HEK293 (cell line): Measurements from ENCODE around the gene MYL6B.
A peak's percentile ranks its signal among the peaks of the same experiment; 100 is the strongest.

Source experiments
- EGR2 ChIP-seq: fragments of 450-650 bp; formaldehyde crosslinking; IDR thresholded peaks from 2 replicates; pipeline ENCODE4 v1.5.1; 2016; ENCODE audit warnings: low read depth, missing biosample characterization, missing genetic modification characterization
- FEZF1 ChIP-seq: fragments of 450-650 bp; formaldehyde crosslinking; IDR thresholded peaks from 2 replicates; pipeline ENCODE4 v1.5.1; 2016; ENCODE audit warnings: missing biosample characterization, missing genetic modification characterization
- HOXA7 ChIP-seq: sonication (generic); formaldehyde crosslinking; IDR thresholded peaks from 2 replicates; pipeline ENCODE4 v1.8.1; 2022; ENCODE audit warnings: missing genetic modification reagents, borderline replicate concordance
- HOXC10 ChIP-seq: sonication (generic); formaldehyde crosslinking; IDR thresholded peaks from 2 replicates; pipeline ENCODE4 v1.8.1; 2023; ENCODE audit warnings: mild to moderate bottlenecking, missing genetic modification reagents
- KLF9 ChIP-seq: fragments of 450-650 bp; formaldehyde crosslinking; IDR thresholded peaks from 2 replicates; pipeline ENCODE4 v1.5.1; 2016; ENCODE audit warnings: missing biosample characterization, missing genetic modification characterization, low read depth
- OVOL3 ChIP-seq: fragments of 450-650 bp; formaldehyde crosslinking; IDR thresholded peaks from 2 replicates; pipeline ENCODE4 v1.5.1; 2016; ENCODE audit warnings: missing biosample characterization, missing genetic modification characterization
- REST ChIP-seq: fragments of 450-650 bp; formaldehyde crosslinking; IDR thresholded peaks from 2 replicates; pipeline ENCODE4 v1.5.1; 2016; ENCODE audit warnings: missing biosample characterization, missing genetic modification characterization
- ZBTB10 ChIP-seq: fragments of 450-650 bp; formaldehyde crosslinking; IDR thresholded peaks from 2 replicates; pipeline ENCODE4 v1.5.1; 2016; ENCODE audit warnings: missing biosample characterization, missing genetic modification characterization
- ZBTB48 ChIP-seq: fragments of 450-650 bp; formaldehyde crosslinking; IDR thresholded peaks from 2 replicates; pipeline ENCODE4 v1.5.1; 2016; ENCODE audit warnings: missing biosample characterization, missing genetic modification characterization
- ZNF132 ChIP-seq: fragments of 450-650 bp; formaldehyde crosslinking; IDR thresholded peaks from 2 replicates; pipeline ENCODE4 v1.5.1; 2017; ENCODE audit warnings: missing biosample characterization, missing genetic modification characterization, borderline replicate concordance
- ZNF404 ChIP-seq: fragments of 450-650 bp; formaldehyde crosslinking; IDR thresholded peaks from 2 replicates; pipeline ENCODE4 v1.5.1; 2017; ENCODE audit warnings: missing biosample characterization, missing genetic modification characterization
- ZNF513 ChIP-seq: fragments of 450-650 bp; IDR thresholded peaks from 2 replicates; pipeline ENCODE4 v1.5.1; 2018; ENCODE audit warnings: missing biosample characterization, missing genetic modification characterization
- ZNF514 ChIP-seq: fragments of 450-650 bp; formaldehyde crosslinking; IDR thresholded peaks from 2 replicates; pipeline ENCODE4 v1.5.1; 2016; ENCODE audit warnings: missing biosample characterization, missing genetic modification characterization
- ZNF558 ChIP-seq: fragments of 450-650 bp; formaldehyde crosslinking; IDR thresholded peaks from 2 replicates; pipeline ENCODE4 v1.5.1; 2016; ENCODE audit warnings: missing biosample characterization, missing genetic modification characterization
- ZNF560 ChIP-seq: fragments of 450-650 bp; formaldehyde crosslinking; IDR thresholded peaks from 2 replicates; pipeline ENCODE4 v1.5.1; 2017; ENCODE audit warnings: missing biosample characterization, missing genetic modification characterization, borderline replicate concordance
- ZNF596 ChIP-seq: fragments of 450-650 bp; IDR thresholded peaks from 2 replicates; pipeline ENCODE4 v1.5.0; 2018; ENCODE audit warnings: missing biosample characterization, mild to moderate bottlenecking, missing genetic modification characterization, moderate library complexity
- ZNF624 ChIP-seq: fragments of 450-650 bp; formaldehyde crosslinking; IDR thresholded peaks from 2 replicates; pipeline ENCODE4 v1.5.1; 2017; ENCODE audit warnings: missing biosample characterization, missing genetic modification characterization
- ZNF670 ChIP-seq: fragments of 450-650 bp; formaldehyde crosslinking; IDR thresholded peaks from 2 replicates; pipeline ENCODE4 v1.5.1; 2016; ENCODE audit warnings: missing biosample characterization, missing genetic modification characterization, low read depth
- ZNF768 ChIP-seq: fragments of 450-650 bp; formaldehyde crosslinking; IDR thresholded peaks from 2 replicates; pipeline ENCODE4 v1.5.1; 2018; ENCODE audit warnings: missing biosample characterization, mild to moderate bottlenecking, missing genetic modification characterization
- TF ChIP-seq, protein P1 (sequence below): fragments of 450-650 bp; formaldehyde crosslinking; IDR thresholded peaks from 2 replicates; pipeline ENCODE4 v1.5.1; 2016; ENCODE audit warnings: missing biosample characterization, missing genetic modification characterization
- TF ChIP-seq, protein P2 (sequence below): fragments of 450-650 bp; formaldehyde crosslinking; IDR thresholded peaks from 2 replicates; pipeline ENCODE4 v1.5.1; 2016; ENCODE audit warnings: missing biosample characterization, missing genetic modification characterization
- TF ChIP-seq, protein P3 (sequence below): fragments of 450-650 bp; formaldehyde crosslinking; IDR thresholded peaks from 2 replicates; pipeline ENCODE4 v1.5.1; 2017; ENCODE audit warnings: missing biosample characterization, missing genetic modification characterization
- TF ChIP-seq, protein P4 (sequence below): fragments of 450-650 bp; formaldehyde crosslinking; IDR thresholded peaks from 2 replicates; pipeline ENCODE4 v1.5.1; 2016; ENCODE audit warnings: missing biosample characterization, missing genetic modification characterization

Gene MYL6B

GRCh38 chr12:56193025-56193578 is 40.7 kb downstream of the MYL6B start (continued):
- no peak for TF ChIP-seq ZNF596 (tag by site-specific recombination)
- TF ChIP-seq OVOL3 (tag by site-specific recombination), result no peak
- no peak for TF ChIP-seq REST (tag by site-specific recombination)
- TF ChIP-seq ZNF768 (tag by site-specific recombination), result no peak
- TF ChIP-seq, protein P1, sequence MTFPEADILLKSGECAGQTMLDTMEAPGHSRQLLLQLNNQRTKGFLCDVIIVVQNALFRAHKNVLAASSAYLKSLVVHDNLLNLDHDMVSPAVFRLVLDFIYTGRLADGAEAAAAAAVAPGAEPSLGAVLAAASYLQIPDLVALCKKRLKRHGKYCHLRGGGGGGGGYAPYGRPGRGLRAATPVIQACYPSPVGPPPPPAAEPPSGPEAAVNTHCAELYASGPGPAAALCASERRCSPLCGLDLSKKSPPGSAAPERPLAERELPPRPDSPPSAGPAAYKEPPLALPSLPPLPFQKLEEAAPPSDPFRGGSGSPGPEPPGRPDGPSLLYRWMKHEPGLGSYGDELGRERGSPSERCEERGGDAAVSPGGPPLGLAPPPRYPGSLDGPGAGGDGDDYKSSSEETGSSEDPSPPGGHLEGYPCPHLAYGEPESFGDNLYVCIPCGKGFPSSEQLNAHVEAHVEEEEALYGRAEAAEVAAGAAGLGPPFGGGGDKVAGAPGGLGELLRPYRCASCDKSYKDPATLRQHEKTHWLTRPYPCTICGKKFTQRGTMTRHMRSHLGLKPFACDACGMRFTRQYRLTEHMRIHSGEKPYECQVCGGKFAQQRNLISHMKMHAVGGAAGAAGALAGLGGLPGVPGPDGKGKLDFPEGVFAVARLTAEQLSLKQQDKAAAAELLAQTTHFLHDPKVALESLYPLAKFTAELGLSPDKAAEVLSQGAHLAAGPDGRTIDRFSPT, result no peak
- no peak for TF ChIP-seq HOXA7 (CRISPR knock-in tag)
- TF ChIP-seq, protein P2, sequence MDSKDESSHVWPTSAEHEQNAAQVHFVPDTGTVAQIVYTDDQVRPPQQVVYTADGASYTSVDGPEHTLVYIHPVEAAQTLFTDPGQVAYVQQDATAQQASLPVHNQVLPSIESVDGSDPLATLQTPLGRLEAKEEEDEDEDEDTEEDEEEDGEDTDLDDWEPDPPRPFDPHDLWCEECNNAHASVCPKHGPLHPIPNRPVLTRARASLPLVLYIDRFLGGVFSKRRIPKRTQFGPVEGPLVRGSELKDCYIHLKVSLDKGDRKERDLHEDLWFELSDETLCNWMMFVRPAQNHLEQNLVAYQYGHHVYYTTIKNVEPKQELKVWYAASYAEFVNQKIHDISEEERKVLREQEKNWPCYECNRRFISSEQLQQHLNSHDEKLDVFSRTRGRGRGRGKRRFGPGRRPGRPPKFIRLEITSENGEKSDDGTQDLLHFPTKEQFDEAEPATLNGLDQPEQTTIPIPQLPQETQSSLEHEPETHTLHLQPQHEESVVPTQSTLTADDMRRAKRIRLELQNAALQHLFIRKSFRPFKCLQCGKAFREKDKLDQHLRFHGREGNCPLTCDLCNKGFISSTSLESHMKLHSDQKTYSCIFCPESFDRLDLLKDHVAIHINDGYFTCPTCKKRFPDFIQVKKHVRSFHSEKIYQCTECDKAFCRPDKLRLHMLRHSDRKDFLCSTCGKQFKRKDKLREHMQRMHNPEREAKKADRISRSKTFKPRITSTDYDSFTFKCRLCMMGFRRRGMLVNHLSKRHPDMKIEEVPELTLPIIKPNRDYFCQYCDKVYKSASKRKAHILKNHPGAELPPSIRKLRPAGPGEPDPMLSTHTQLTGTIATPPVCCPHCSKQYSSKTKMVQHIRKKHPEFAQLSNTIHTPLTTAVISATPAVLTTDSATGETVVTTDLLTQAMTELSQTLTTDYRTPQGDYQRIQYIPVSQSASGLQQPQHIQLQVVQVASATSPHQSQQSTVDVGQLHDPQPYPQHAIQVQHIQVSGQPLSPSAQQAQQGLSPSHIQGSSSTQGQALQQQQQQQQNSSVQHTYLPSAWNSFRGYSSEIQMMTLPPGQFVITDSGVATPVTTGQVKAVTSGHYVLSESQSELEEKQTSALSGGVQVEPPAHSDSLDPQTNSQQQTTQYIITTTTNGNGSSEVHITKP (tag by site-specific recombination), result 0 out of 2 replicates have a peak, but pooled peaks have one; percentile 9
- no peak for TF ChIP-seq ZNF132 (tag by site-specific recombination)
- peak; percentile 30; the same call in 1 of the 2 replicates for TF ChIP-seq ZNF513 (tag by site-specific recombination)
- no peak for TF ChIP-seq ZBTB48 (tag by site-specific recombination)
- no peak for TF ChIP-seq FEZF1 (tag by site-specific recombination)
- no peak for TF ChIP-seq ZBTB10 (tag by site-specific recombination)
- no peak for TF ChIP-seq ZNF558 (tag by site-specific recombination)
- no peak for TF ChIP-seq ZNF404
- TF ChIP-seq ZNF514, result no peak
- TF ChIP-seq KLF9, result no peak
- no peak for TF ChIP-seq EGR2
- TF ChIP-seq ZNF560 (tag by site-specific recombination), result no peak
- no peak for TF ChIP-seq HOXC10
- no peak for TF ChIP-seq ZNF670 (tag by site-specific recombination)
- TF ChIP-seq, protein P3, sequence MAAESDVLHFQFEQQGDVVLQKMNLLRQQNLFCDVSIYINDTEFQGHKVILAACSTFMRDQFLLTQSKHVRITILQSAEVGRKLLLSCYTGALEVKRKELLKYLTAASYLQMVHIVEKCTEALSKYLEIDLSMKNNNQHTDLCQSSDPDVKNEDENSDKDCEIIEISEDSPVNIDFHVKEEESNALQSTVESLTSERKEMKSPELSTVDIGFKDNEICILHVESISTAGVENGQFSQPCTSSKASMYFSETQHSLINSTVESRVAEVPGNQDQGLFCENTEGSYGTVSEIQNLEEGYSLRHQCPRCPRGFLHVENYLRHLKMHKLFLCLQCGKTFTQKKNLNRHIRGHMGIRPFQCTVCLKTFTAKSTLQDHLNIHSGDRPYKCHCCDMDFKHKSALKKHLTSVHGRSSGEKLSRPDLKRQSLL, result no peak; the same call in 1 of the 2 replicates
- TF ChIP-seq ZNF624 (tag by site-specific recombination), result no peak
- TF ChIP-seq, protein P4, sequence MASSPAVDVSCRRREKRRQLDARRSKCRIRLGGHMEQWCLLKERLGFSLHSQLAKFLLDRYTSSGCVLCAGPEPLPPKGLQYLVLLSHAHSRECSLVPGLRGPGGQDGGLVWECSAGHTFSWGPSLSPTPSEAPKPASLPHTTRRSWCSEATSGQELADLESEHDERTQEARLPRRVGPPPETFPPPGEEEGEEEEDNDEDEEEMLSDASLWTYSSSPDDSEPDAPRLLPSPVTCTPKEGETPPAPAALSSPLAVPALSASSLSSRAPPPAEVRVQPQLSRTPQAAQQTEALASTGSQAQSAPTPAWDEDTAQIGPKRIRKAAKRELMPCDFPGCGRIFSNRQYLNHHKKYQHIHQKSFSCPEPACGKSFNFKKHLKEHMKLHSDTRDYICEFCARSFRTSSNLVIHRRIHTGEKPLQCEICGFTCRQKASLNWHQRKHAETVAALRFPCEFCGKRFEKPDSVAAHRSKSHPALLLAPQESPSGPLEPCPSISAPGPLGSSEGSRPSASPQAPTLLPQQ (tag by site-specific recombination), result 0 out of 2 replicates have a peak, but pooled peaks have one; percentile 37
